Prostate gland (tissue), 2 donors: ENCODE results near the gene NPY.

Experiments used
- CTCF ChIP-seq, 4 experiments: fragments of 200-600 bp in 2 of 4; fragments of 450-650 bp in 2 of 4; sonication (generic) in 2 of 4; IDR thresholded peaks; 1 replicate in 3 of 4; 2 replicates in 1 of 4; pipeline ENCODE4 v1.5.1; 2016 to 2019; ENCODE audit warnings: antibody characterized with exemption in 4 of 4, mild to moderate bottlenecking in 2 of 4, moderate library complexity in 2 of 4
- POLR2A ChIP-seq: fragments of 450-650 bp; IDR thresholded peaks from one replicate; pipeline ENCODE4 v1.6.1; 2016; ENCODE audit warnings: antibody characterized with exemption, mild to moderate bottlenecking
- POLR2AphosphoS5 ChIP-seq: sonication (generic); formaldehyde crosslinking; IDR thresholded peaks from one replicate; pipeline ENCODE4 v1.6.1; 2017; ENCODE audit warnings: antibody characterized with exemption

- TF ChIP-seq POLR2A = no peak
- no peak for TF ChIP-seq CTCF (IDR thresholded peaks at IDR 0.05)
- TF ChIP-seq POLR2AphosphoS5 = no peak
Observed at GRCh38 chr7:24334012-24334411, 50.0 kb downstream of the NPY start.
